Measurements from ENCODE around the gene UCK2. TPM values are rescaled to one million over a fixed set of nuclear protein-coding genes. Genes with fewer than 3 reads are reported as not detected.
"Not testable (repeated sequence)": the region's sequence is repeated elsewhere in the genome, so short reads cannot be mapped to it uniquely, and the experiment has no call there.

The UCK2 gene
- 10 to 100 TPM; 15.0 to 15.3 TPM for total RNA-seq

GRCh38 chr1:165827268-165828102, at the start of gene UCK2:
Gene UCK2 (plus strand): TSS chr1:165827614. CDS start chr1:165827834, 220 bp downstream.
- POLR2A ChIA-PET = interaction anchor here (1.2 to 2.3 kb wide), 2 partner anchors 59 to 130 kb away, joined by 5 to 7 read pairs; partner anchors contain the start of genes ALDH9A1 and TMCO1
- DNase-seq (peak; percentile 75), ATAC-seq (ENCODE audit: low read depth) (peak; percentile 73)
- Mint-ChIP-seq H3K9me3 (no peaks in the 10 kb centered on the region), H3K4me1 (peaks cover 16% of the 10 kb centered on the region), H3K4me3 (peak within 1 kb of the TSS; percentile 91), H3K36me3 (peaks cover 4% of the 10 kb centered on the region), H3K27me3 (peaks cover 3% of the 10 kb centered on the region), H3K27ac (peak within 1 kb of the TSS; percentile 68)

GRCh38 chr1:165778197-165778596, 49.2 kb upstream of the UCK2 start:
- H3K4me3 Mint-ChIP-seq; H3K4me1 Mint-ChIP-seq; POLR2A ChIA-PET; H3K27me3 Mint-ChIP-seq; ATAC-seq (ENCODE audit: low read depth); H3K9me3 Mint-ChIP-seq; H3K27ac Mint-ChIP-seq; H3K36me3 Mint-ChIP-seq; DNase-seq: not testable (repeated sequence)

DNA sequence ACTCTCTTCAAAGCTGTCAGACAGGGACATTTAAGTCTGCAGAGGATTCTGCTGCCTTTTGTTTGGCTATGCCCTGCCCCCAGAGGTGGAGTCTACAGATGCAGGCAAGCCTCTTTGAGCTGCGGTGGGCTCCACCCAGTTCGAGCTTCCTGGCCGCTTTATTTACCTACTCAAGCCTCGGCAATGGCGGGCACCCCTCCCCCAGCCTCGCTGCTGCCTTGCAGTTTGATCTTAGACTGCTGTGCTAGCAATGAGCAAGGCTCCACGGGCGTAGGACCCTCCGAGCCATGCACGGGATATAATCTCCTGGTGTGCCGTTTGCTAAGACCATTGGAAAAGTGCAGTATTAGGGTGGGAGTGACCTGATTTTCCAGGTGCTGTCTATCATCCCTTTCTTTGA, 43.9 kb upstream of the UCK2 start:
- H3K36me3 Mint-ChIP-seq; H3K27me3 Mint-ChIP-seq; DNase-seq; POLR2A ChIA-PET; H3K27ac Mint-ChIP-seq; H3K9me3 Mint-ChIP-seq; ATAC-seq (ENCODE audit: low read depth); H3K4me1 Mint-ChIP-seq; H3K4me3 Mint-ChIP-seq: not testable (repeated sequence)

DNA sequence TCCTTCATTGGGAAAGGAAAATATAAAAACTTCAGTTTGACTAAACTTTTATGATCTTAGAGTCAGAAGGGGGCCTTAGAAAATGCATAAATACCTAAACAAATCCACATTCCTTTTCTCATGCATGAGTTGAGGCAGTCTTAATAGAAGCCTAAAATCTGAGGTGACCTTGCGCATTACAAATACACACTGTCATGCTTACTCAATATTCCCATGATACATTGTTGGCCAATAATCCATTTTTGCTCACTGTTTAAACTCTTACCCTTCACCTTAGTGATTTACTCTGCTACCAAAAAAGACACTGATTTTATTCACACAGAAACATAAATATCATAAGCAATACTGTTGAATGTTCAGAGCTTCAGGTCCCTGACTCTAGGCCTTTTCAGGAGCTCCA, 39.7 kb upstream of the UCK2 start:
- peaks cover 18% of the 10 kb centered on the region for H3K27me3 Mint-ChIP-seq
- H3K4me3 Mint-ChIP-seq = no peak overlapping the region
- H3K36me3 Mint-ChIP-seq = no peaks in the 10 kb centered on the region
- DNase-seq (no peak), ATAC-seq (ENCODE audit: low read depth) (no peak)
- POLR2A ChIA-PET = no interaction called here
- peaks cover 4% of the 10 kb centered on the region for H3K9me3 Mint-ChIP-seq
- no peaks in the 10 kb centered on the region for H3K4me1 Mint-ChIP-seq
- H3K27ac Mint-ChIP-seq = no peak overlapping the region

DNA sequence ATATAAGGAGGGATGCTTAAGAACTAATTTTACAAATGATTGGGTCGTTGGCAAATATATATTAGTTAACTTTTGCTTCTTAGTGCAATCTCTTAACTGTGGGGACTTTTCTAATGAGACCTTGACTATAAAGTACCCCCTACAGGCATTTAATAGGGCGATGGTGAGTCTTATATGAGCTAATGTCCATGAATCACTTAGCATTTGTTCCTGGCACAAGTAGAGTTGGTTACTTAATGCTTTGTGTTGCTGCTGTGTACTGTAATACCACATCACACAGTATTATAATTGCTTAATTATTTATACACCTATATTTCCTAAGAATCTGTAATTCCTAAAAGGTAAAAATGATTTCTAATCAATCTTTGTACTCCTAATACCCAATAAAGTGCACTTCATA, 33.5 kb upstream of the UCK2 start:
- Mint-ChIP-seq H3K9me3 (no peaks in the 10 kb centered on the region), H3K27me3 (peaks cover 22% of the 10 kb centered on the region), H3K27ac (no peak overlapping the region), H3K4me3 (no peak overlapping the region), H3K36me3 (no peaks in the 10 kb centered on the region), H3K4me1 (no peaks in the 10 kb centered on the region)
- DNase-seq (no peak), ATAC-seq (ENCODE audit: low read depth) (no peak)
- POLR2A ChIA-PET = no interaction called here

GRCh38 chr1:165795894-165796293, 31.5 kb upstream of the UCK2 start:
- POLR2A ChIA-PET = no interaction called here
- Mint-ChIP-seq H3K36me3 (no peaks in the 10 kb centered on the region), H3K4me1 (no peaks in the 10 kb centered on the region), H3K27me3 (peaks cover 25% of the 10 kb centered on the region), H3K4me3 (no peak overlapping the region), H3K27ac (no peak overlapping the region), H3K9me3 (no peaks in the 10 kb centered on the region)
- DNase-seq (no peak), ATAC-seq (ENCODE audit: low read depth) (no peak)

DNA sequence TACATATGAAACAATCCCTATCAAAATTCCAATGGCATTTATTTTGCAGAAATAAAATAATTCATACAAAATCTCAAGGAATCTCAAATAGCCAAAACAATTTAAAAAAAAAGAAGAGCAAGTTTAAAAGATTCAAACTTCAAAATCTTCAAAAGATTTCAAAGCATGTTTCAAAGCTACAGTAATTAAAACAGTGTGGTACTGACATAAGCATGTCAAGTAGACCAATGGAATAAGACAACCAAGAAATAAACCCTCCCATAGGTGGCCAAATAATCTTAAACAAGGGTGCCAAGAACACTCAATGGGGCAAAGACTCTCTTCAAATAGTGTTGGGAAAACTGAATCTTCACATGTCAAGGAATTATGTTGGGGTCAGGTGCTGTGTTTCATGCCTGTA, 28.0 kb upstream of the UCK2 start:
- H3K9me3 Mint-ChIP-seq = peaks cover 6% of the 10 kb centered on the region
- no peak overlapping the region for H3K4me3 Mint-ChIP-seq
- DNase-seq = no peak
- H3K4me1 Mint-ChIP-seq = no peaks in the 10 kb centered on the region
- no peak for ATAC-seq (ENCODE audit: low read depth)
- POLR2A ChIA-PET = no interaction called here
- H3K36me3 Mint-ChIP-seq = no peaks in the 10 kb centered on the region
- H3K27ac Mint-ChIP-seq = no peak overlapping the region
- H3K27me3 Mint-ChIP-seq = peaks cover 7% of the 10 kb centered on the region

DNA sequence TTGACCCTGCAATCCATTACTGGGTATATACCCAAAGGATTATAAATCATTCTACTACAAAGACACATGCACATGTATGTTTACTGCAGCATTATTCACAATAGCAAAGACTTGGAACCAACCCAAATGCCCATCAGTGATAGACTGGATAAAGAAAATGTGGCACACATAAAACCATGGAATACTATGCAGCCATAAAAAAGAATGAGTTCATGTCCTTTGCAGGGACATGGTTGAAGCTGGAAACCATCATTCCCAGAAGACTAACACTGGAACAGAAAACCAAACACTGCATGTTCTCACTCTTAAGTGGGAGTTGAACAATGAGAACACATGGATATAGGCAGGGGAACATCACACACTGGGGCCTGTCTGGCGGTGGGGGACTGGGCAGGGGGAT, 22.9 kb upstream of the UCK2 start:
- DNase-seq; H3K36me3 Mint-ChIP-seq; H3K27me3 Mint-ChIP-seq; H3K4me3 Mint-ChIP-seq; ATAC-seq (ENCODE audit: low read depth); H3K4me1 Mint-ChIP-seq; POLR2A ChIA-PET; H3K27ac Mint-ChIP-seq; H3K9me3 Mint-ChIP-seq: not testable (repeated sequence)

DNA sequence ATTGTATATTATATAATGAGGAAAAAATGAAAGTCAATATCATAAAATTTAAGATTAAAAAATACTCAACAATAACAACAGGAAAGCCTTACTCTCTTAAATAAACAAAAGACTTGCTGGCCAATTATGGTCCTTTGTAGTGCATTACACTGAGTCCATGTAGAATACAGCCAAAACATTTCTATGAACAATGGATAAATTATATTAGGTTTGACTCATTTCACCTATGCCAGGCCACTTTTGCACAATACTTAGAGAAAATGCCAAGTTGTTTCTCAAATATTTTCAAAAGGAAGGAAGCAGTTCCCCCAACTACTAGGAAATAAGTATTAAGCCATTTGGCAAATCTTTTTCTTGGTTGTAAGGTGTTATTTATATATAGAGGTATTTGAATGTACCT, 19.8 kb upstream of the UCK2 start:
- Mint-ChIP-seq H3K27me3 (peaks cover 7% of the 10 kb centered on the region), H3K4me3 (no peak overlapping the region), H3K4me1 (no peaks in the 10 kb centered on the region), H3K36me3 (no peaks in the 10 kb centered on the region), H3K9me3 (peaks cover 2% of the 10 kb centered on the region), H3K27ac (no peak overlapping the region)
- DNase-seq = no peak
- no peak for ATAC-seq (ENCODE audit: low read depth)
- POLR2A ChIA-PET = no interaction called here

DNA sequence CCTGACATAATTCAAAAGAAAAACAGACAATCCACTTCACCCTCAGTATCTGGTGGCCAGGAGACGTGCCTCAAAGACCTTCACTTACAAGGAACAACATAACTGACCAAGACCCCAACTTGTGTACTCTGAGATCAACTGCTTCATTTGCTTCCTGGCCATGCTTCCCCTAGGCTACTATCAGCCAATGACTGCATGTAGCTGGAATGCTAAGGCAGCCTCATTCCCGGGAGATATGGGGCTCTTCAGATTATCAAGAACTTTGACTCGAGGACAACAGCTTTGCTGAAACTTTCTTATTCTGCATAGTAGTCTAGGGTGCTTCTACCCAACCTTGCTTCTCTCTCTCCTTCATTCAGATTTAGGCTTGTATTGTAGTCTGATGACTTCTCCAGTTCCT, 11.7 kb upstream of the UCK2 start:
- Mint-ChIP-seq H3K4me3 (no peak overlapping the region), H3K27me3 (peaks cover 8% of the 10 kb centered on the region), H3K4me1 (no peaks in the 10 kb centered on the region), H3K36me3 (no peaks in the 10 kb centered on the region), H3K9me3 (no peaks in the 10 kb centered on the region), H3K27ac (no peak overlapping the region)
- ATAC-seq (ENCODE audit: low read depth) = no peak
- POLR2A ChIA-PET = no interaction called here
- DNase-seq = no peak

DNA sequence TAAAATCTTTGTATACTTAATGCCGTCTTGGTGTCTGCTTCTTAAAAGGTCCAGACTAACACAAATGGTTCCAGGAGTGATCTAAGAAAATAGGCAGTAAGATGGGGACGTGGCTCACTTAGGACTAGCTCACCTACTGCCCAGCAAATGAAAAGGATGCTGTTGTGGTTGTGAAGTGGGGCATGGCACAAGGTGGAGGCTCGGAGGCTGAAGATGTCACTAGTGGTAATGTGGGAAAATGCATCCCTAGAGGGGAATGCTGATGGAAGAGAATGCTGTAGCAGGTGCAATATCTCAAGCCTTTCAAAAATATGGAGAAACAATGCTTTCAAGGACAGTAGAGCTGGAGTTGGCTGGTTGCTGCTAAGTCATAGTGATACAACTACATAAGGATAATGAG, 11.3 kb upstream of the UCK2 start:
- Mint-ChIP-seq H3K4me3 (no peak overlapping the region), H3K9me3 (no peaks in the 10 kb centered on the region), H3K27ac (no peak overlapping the region), H3K36me3 (no peaks in the 10 kb centered on the region), H3K27me3 (peaks cover 8% of the 10 kb centered on the region), H3K4me1 (no peaks in the 10 kb centered on the region)
- no peak for ATAC-seq (ENCODE audit: low read depth)
- POLR2A ChIA-PET = no interaction called here
- DNase-seq = no peak

DNA sequence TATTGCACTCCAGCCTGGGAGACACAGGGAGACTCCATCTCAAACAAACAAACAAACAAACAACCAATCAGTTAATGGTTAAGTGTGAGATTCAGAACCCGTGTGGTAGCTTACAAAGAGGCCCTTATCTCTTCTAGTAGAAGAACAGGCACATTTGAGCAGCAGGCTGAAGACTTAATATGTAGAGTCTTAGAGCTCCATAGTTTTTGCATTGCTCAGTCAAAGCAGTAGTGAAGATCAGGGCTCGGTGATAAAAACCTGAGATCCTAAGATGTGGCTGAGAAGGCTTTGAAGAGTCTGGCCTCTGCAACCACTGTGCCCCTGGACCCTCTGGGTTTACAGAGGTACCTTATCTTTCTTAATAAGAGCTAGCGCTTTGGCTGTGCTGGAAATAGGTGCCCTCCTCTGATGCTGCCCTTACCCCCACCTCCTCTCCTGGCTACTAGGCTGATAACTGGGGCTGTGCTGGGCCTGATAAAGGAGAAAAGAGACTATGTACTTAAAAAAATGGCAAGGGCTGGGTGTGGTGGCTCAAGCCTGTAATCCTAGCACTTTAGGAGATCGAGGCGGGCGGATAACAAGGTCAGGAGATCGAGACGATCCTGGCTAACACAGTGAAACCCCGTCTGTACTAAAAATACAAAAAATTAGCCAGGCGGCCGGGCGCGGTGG, 10.5 kb upstream of the UCK2 start:
- no peak for DNase-seq
- no peaks in the 10 kb centered on the region for H3K4me1 Mint-ChIP-seq
- no peak overlapping the region for H3K4me3 Mint-ChIP-seq
- H3K27ac Mint-ChIP-seq = no peak overlapping the region
- H3K27me3 Mint-ChIP-seq = peaks cover 8% of the 10 kb centered on the region
- POLR2A ChIA-PET = no interaction called here
- H3K36me3 Mint-ChIP-seq = no peaks in the 10 kb centered on the region
- ATAC-seq (ENCODE audit: low read depth) = no peak
- no peaks in the 10 kb centered on the region for H3K9me3 Mint-ChIP-seq

DNA sequence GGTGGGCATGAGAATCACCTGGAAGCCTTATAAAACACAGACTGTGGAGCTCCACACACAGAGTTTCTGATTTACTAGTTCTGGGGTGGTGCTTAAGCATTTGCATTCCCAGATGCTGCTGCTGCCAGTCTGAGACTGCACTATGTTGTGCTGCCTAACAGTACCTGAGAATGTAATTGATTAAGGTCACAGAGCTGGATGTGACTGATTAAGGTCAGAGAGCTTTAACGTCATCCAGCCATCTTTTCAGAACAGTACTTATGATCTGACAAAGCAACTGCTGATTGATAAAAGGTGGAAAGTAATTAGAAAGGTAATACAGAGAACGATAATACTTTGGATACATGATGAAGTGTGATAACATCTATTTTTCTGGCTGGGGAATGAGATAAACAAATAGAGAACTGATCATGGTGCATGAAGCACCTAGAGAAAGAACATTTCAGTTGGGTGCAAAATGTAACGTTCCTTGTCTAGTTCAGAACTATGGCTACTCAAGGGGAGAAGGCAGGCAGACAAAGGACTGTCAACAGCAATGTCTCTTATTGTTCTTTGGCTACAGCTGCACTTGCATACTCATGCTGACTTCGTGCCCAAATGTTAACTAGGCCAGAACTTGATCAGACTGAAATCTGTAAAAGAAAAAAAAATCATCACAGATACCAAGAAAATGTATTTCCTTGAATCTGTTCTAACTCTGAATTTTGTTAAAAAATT, 3.7 kb upstream of the UCK2 start:
- no peak for DNase-seq
- H3K4me1 Mint-ChIP-seq = peaks cover 7% of the 10 kb centered on the region
- POLR2A ChIA-PET = no interaction called here
- no peaks in the 10 kb centered on the region for H3K36me3 Mint-ChIP-seq
- H3K9me3 Mint-ChIP-seq = no peaks in the 10 kb centered on the region
- H3K4me3 Mint-ChIP-seq = no peak overlapping the region
- peaks cover 6% of the 10 kb centered on the region for H3K27me3 Mint-ChIP-seq
- ATAC-seq (ENCODE audit: low read depth) = no peak
- H3K27ac Mint-ChIP-seq = no peak overlapping the region

DNA sequence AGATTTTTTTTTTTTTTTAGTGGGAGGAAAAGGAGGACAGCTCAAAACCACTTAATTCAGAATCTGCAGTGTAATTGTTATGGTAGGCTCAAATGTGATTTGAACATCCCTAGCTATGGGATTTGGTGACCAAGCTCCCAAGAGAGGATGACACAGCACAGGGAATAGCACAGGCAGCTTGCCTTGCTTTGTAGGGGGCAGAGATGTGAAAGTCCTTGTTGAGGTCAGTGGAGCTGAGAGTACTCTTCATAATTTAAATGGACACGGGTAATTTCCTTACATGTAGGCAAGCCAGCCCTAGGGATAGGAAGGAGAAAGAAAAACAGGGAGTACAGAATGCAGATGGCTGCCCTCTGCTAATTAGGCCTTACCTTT, 3.2 kb upstream of the UCK2 start:
- Mint-ChIP-seq H3K36me3 (no peaks in the 10 kb centered on the region), H3K9me3 (no peaks in the 10 kb centered on the region), H3K27me3 (peaks cover 6% of the 10 kb centered on the region), H3K4me1 (peaks cover 11% of the 10 kb centered on the region), H3K4me3 (no peak overlapping the region), H3K27ac (no peak overlapping the region)
- ATAC-seq (ENCODE audit: low read depth) = no peak
- POLR2A ChIA-PET = no interaction called here
- DNase-seq = no peak

Measured in activated naive CD8-positive, alpha-beta T cell treated with anti-CD3 and anti-CD28 coated beads, Interleukin-2, amount 10 ng/mL, durations not matched to agents 7 days and 5 days (primary cell).